HepG2 (cell line): ENCODE data around the gene LHX3. TPM values are rescaled to one million over a fixed set of nuclear protein-coding genes. Genes with fewer than 3 reads are reported as not detected.

Experiments
- AKAP8 ChIP-seq: sonication (generic); formaldehyde crosslinking; IDR thresholded peaks from 2 replicates; pipeline ENCODE4 v1.5.1; 2020; ENCODE audit warnings: mild to moderate bottlenecking, missing genetic modification reagents
- ARNT ChIP-seq: fragments of 450-650 bp; IDR thresholded peaks from 2 replicates; pipeline ENCODE4 v1.6.1; 2017
- ATF3 ChIP-seq: sonication (generic); formaldehyde crosslinking; IDR thresholded peaks from 2 replicates; pipeline ENCODE4 v1.4.0; 2020; ENCODE audit warnings: missing genetic modification reagents
- CREM ChIP-seq, 2 experiments: sonication (generic) in 1 of 2; formaldehyde crosslinking in 1 of 2; IDR thresholded peaks; 2 replicates each; pipeline versions ENCODE4 v1.4.0 to v1.6.1; 2016 to 2020; ENCODE audit warnings: antibody characterized with exemption in 1 of 2, mild to moderate bottlenecking in 1 of 2, missing genetic modification reagents in 1 of 2
- DNMT1 ChIP-seq: sonication (generic); formaldehyde crosslinking; IDR thresholded peaks from 2 replicates; pipeline ENCODE4 v1.5.1; 2020; ENCODE audit warnings: mild to moderate bottlenecking, missing genetic modification reagents
- GATAD1 ChIP-seq: IDR thresholded peaks from 2 replicates; pipeline ENCODE4 v1.6.1; 2016; ENCODE audit warnings: missing genetic modification reagents, missing compliant biosample characterization
- GPN1 ChIP-seq: sonication (generic); formaldehyde crosslinking; IDR thresholded peaks from 2 replicates; pipeline ENCODE4 v1.5.1; 2020; ENCODE audit warnings: missing genetic modification reagents, borderline replicate concordance
- GZF1 ChIP-seq: sonication (generic); formaldehyde crosslinking; IDR thresholded peaks from 2 replicates; pipeline ENCODE4 v1.5.1; 2020; ENCODE audit warnings: mild to moderate bottlenecking, missing genetic modification reagents
- IKZF5 ChIP-seq: IDR thresholded peaks from 2 replicates; pipeline ENCODE4 v1.6.1; 2018; ENCODE audit warnings: missing genetic modification reagents, mild to moderate bottlenecking, missing compliant biosample characterization
- IRF1 ChIP-seq: sonication (generic); formaldehyde crosslinking; IDR thresholded peaks from 2 replicates; pipeline ENCODE4 v1.4.0; 2020; ENCODE audit warnings: low read depth, mild to moderate bottlenecking, missing genetic modification reagents
- KDM2A ChIP-seq: sonication (generic); formaldehyde crosslinking; IDR thresholded peaks from 2 replicates; pipeline ENCODE4 v1.4.0; 2020; ENCODE audit warnings: low read depth, missing genetic modification reagents, borderline replicate concordance
- KDM5B ChIP-seq: sonication (generic); formaldehyde crosslinking; IDR thresholded peaks from 2 replicates; pipeline ENCODE4 v1.4.0; 2020; ENCODE audit warnings: missing genetic modification reagents, mild to moderate bottlenecking, borderline replicate concordance
- MAZ ChIP-seq, 2 experiments: sonication (generic) in 1 of 2; formaldehyde crosslinking in 1 of 2; IDR thresholded peaks; 2 replicates each; pipeline versions ENCODE4 v1.5.0 to v1.6.1; 2012 to 2020; ENCODE audit warnings: low read depth in 2 of 2, mild to moderate bottlenecking in 2 of 2, borderline replicate concordance in 1 of 2, improper control_type of control experiment in 1 of 2, low read length in 1 of 2, missing genetic modification reagents in 1 of 2, moderate library complexity in 1 of 2
- POLR2AphosphoS2 ChIP-seq: IDR thresholded peaks from 2 replicates; pipeline ENCODE4 v1.6.1; 2011; ENCODE audit warnings: low read depth, low read length, improper control_type of control experiment
- PPARG ChIP-seq: conservative IDR thresholded peaks from 2 replicates; pipeline ENCODE4 v1.6.1; 2016; ENCODE audit warnings: missing biosample characterization, missing genetic modification reagents
- TEAD2 ChIP-seq: sonication (generic); formaldehyde crosslinking; IDR thresholded peaks from 2 replicates; pipeline ENCODE4 v1.9.0; 2021; ENCODE audit warnings: missing genetic modification reagents
- ZFX ChIP-seq: sonication (generic); formaldehyde crosslinking; IDR thresholded peaks from 2 replicates; pipeline ENCODE4 v1.4.0; 2020; ENCODE audit warnings: mild to moderate bottlenecking, low read depth, missing genetic modification reagents, moderate library complexity
- ZKSCAN8 ChIP-seq: IDR thresholded peaks from 2 replicates; pipeline ENCODE4 v1.6.1; 2016; ENCODE audit warnings: borderline replicate concordance, missing genetic modification reagents, missing compliant biosample characterization
- ZNF101 ChIP-seq: sonication (generic); formaldehyde crosslinking; IDR thresholded peaks from 2 replicates; pipeline ENCODE4 v1.4.0; 2020; ENCODE audit warnings: mild to moderate bottlenecking, low read depth, missing genetic modification reagents, borderline replicate concordance
- ZNF138 ChIP-seq: sonication (generic); formaldehyde crosslinking; IDR thresholded peaks from 2 replicates; pipeline ENCODE4 v1.5.0; 2020; ENCODE audit warnings: mild to moderate bottlenecking, low read depth, missing genetic modification reagents
- ZNF232 ChIP-seq: sonication (generic); formaldehyde crosslinking; IDR thresholded peaks from 2 replicates; pipeline ENCODE4 v1.4.0; 2020; ENCODE audit warnings: missing genetic modification reagents, borderline replicate concordance
- ZNF263 ChIP-seq: sonication (generic); formaldehyde crosslinking; IDR thresholded peaks from 2 replicates; pipeline ENCODE4 v1.4.0; 2020; ENCODE audit warnings: missing genetic modification reagents
- ZNF441 ChIP-seq: sonication (generic); formaldehyde crosslinking; IDR thresholded peaks from 2 replicates; pipeline ENCODE4 v1.7.0; 2021; ENCODE audit warnings: missing genetic modification reagents, borderline replicate concordance
- ZNF704 ChIP-seq: sonication (generic); formaldehyde crosslinking; IDR thresholded peaks from 2 replicates; pipeline ENCODE4 v1.8.1; 2023; ENCODE audit warnings: mild to moderate bottlenecking, inconsistent platforms, moderate library complexity, missing genetic modification reagents, borderline replicate concordance
- ZNF777 ChIP-seq: sonication (generic); formaldehyde crosslinking; IDR thresholded peaks from 2 replicates; pipeline ENCODE4 v1.4.0; 2020; ENCODE audit warnings: missing genetic modification reagents
- ZNF792 ChIP-seq: IDR thresholded peaks from 2 replicates; pipeline ENCODE4 v1.6.1; 2016
- polyA plus RNA-seq, 8 experiments: library from polyadenylated mRNA; depleted of rRNA in 3 of 8; stranded (reverse) in 7 of 8; unstranded in 1 of 8; fragments of >200 nt; fragmentation: Illumina TruSeq in 4 of 8; extraction: Trizol in 4 of 8; gene quantifications; 2 replicates each; pipeline versions ENCODE4 v1.2.1 to v1.2.3, GENCODE V29; 2011 to 2016; ENCODE audit warnings: low read depth in 4 of 8, missing spikeins in 1 of 8, mixed read lengths in 1 of 8; ENCODE audit not compliant: insufficient read depth in 1 of 8
- total RNA-seq, 5 experiments: library from RNA; depleted of rRNA; stranded (reverse); fragments of >200 nt; fragmentation: Illumina TruSeq; extraction: Trizol; gene quantifications; 2 replicates each; pipeline ENCODE4 v1.2.3, GENCODE V29; 2016; ENCODE audit warnings: low read depth in 1 of 5

LHX3 gene
- total and polyA plus RNA-seq, 2 of the 13 experiments (the other 11 are each of a cell fraction or from before 2014, with no cell fraction given), result not detected

GRCh38 chr9:136204838-136205706, at the start of gene LHX3 (continued):
- peak; percentile 63; the same call in 1 of the 2 replicates for TF ChIP-seq ZNF232
- TF ChIP-seq ZFX (CRISPR knock-in tag), result no peak
- no peak for TF ChIP-seq ZNF101
- no peak for TF ChIP-seq ARNT
- peak; percentile 54; the same call in 1 of the 2 replicates for TF ChIP-seq ZNF792 (CRISPR knock-in tag)
- no peak for TF ChIP-seq ZNF263 (CRISPR knock-in tag)
- TF ChIP-seq ATF3, result peak; percentile 40; the same call in 1 of the 2 replicates
- TF ChIP-seq ZKSCAN8 (CRISPR knock-in tag), result no peak
- TF ChIP-seq ZNF441 (CRISPR knock-in tag), result 0 out of 2 replicates have a peak, but pooled peaks have one; percentile 66
- 0 out of 2 replicates have a peak, but pooled peaks have one; percentile 46 for TF ChIP-seq ZNF704 (CRISPR knock-in tag)
- peak; percentile 78; the same call in 1 of the 2 replicates for TF ChIP-seq KDM2A (CRISPR knock-in tag)
- TF ChIP-seq GZF1, result no peak
- no peak for TF ChIP-seq KDM5B (CRISPR knock-in tag)
- TF ChIP-seq DNMT1, result no peak
- no peak for TF ChIP-seq POLR2AphosphoS2
- TF ChIP-seq MAZ (IDR thresholded peaks at IDR 0.05; ENCODE audit: borderline replicate concordance, low read depth, low read length), result no peak
- 0 out of 2 replicates have a peak, but pooled peaks have one; percentile 28 for TF ChIP-seq MAZ (CRISPR knock-in tag; IDR thresholded peaks at IDR 0.05; ENCODE audit: low read depth)
- 0 out of 2 replicates have a peak, but pooled peaks have one; percentile 36 for TF ChIP-seq GATAD1
- TF ChIP-seq CREM (IDR thresholded peaks at IDR 0.05), result no peak
- TF ChIP-seq CREM (CRISPR knock-in tag; IDR thresholded peaks at IDR 0.05), result no peak
- TF ChIP-seq TEAD2 (CRISPR knock-in tag), result no peak
- TF ChIP-seq ZNF138 (CRISPR knock-in tag), result 0 out of 2 replicates have a peak, but pooled peaks have one; percentile 59
- TF ChIP-seq IRF1 (CRISPR knock-in tag), result no peak
- TF ChIP-seq GPN1 (CRISPR knock-in tag), result 0 out of 2 replicates have a peak, but pooled peaks have one; percentile 13
- TF ChIP-seq AKAP8 (CRISPR knock-in tag), result 0 out of 2 replicates have a peak, but pooled peaks have one; percentile 59
- peak; percentile 30; the same call in 1 of the 2 replicates for TF ChIP-seq PPARG
- TF ChIP-seq ZNF777, result 0 out of 2 replicates have a peak, but pooled peaks have one; percentile 38
- 0 out of 2 replicates have a peak, but pooled peaks have one; percentile 29 for TF ChIP-seq IKZF5 (CRISPR knock-in tag)
